Activated CD4-positive, alpha-beta T cell treated with anti-CD3 and anti-CD28 coated beads, Interleukin-2, amount 10 ng/mL, durations not matched to agents 24 days and 14 days (primary cell): ENCODE measurements around the gene CDKAL1. TPM values are rescaled to one million over a fixed set of nuclear protein-coding genes. Genes with fewer than 3 reads are reported as not detected.

ENCODE experiments used
- DNase-seq: peaks from one replicate; pipeline ENCODE4 v3.0.0; 2022
- H3K27ac Mint-ChIP-seq: one replicate; pipeline ENCODE4 v1.8.0; 2022; ENCODE audit warnings: mild to moderate bottlenecking, mixed read lengths
- H3K27me3 Mint-ChIP-seq: one replicate; pipeline ENCODE4 v1.8.0; 2022; ENCODE audit warnings: mixed read lengths
- H3K36me3 Mint-ChIP-seq: one replicate; pipeline ENCODE4 v1.8.0; 2022; ENCODE audit warnings: low read depth, mild to moderate bottlenecking, mixed read lengths
- H3K4me1 Mint-ChIP-seq: one replicate; pipeline ENCODE4 v1.8.0; 2021; ENCODE audit warnings: mixed read lengths
- H3K4me3 Mint-ChIP-seq: one replicate; pipeline ENCODE4 v1.8.0; 2022; ENCODE audit warnings: mild to moderate bottlenecking, moderate library complexity, mixed read lengths
- H3K9me3 Mint-ChIP-seq: one replicate; pipeline ENCODE4 v1.8.0; 2021; ENCODE audit warnings: mixed read lengths
- intact Hi-C: fragments of 100-400 bp; cut with micrococcal nuclease; formaldehyde crosslinking; loops from one replicate; pipeline ENCODE4 v1.15.1; 2023
- total RNA-seq: library from RNA; stranded (reverse); gene quantifications from 2 replicates; pipeline ENCODE4 v1.2.3, GENCODE V29; 2022

The CDKAL1 gene
- total RNA-seq, 1 donor from 2014 or later, result 29.1 TPM

DNA sequence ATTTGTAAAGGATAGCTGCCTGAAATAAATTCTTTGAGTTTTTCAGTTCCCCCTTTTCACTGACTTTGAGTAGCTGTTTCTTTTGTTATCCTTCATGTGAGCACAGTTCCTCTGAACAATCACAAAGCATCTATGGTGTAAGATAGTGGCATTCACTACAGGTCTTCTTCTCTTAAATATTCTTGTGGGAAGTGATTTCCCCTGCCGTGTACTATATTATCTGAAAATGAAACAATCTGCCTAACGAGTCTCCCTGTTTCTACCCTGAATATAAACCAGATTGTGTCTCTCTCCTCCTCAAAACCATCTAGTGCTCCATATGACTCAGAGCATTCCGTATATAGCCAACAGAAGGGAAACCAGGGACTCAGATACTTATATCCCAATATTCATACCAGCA lies 679.2 kb downstream of the CDKAL1 start:
- no peaks in the 10 kb centered on the region for H3K27me3 Mint-ChIP-seq
- no peaks in the 10 kb centered on the region for H3K9me3 Mint-ChIP-seq
- no peak overlapping the region for H3K4me3 Mint-ChIP-seq
- H3K27ac Mint-ChIP-seq, result no peak overlapping the region
- intact Hi-C loops, result no loop called here
- H3K4me1 Mint-ChIP-seq, result no peaks in the 10 kb centered on the region
- no peak for DNase-seq
- H3K36me3 Mint-ChIP-seq, result peaks cover 3% of the 10 kb centered on the region

DNA sequence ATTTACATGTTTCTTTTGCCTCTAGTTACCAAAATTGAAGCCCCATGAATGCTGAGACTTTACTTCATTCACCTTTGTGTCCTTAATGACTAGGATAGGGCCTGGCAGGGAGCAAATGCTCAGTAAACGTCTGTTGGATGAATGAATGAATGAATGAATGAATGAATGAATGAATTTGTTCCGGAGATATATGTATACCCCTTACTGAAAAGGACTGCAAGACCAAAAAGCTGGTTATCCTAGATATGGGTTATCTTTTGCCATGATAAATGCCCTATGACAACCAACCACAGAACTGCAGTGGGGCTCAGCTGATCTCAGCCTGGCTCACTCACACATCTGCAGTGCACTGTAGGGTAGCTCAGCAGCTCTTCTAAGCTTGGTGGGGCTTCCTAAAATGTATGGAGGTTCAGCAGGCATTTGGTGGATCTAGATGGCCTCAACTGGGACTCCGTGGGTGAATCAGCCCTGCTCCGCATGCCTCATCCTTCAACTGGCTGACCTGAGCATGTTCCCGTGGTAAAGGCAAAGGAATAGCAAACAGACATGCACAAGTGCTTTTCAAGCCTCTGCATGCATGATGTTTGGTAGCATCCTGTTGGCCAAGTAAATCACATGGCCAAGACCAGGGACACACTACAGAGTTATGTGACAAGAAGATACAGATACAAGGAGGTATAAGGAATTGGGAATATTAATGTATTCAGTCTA lies 680.6 kb downstream of the CDKAL1 start:
- Mint-ChIP-seq H3K27ac (no peak overlapping the region), H3K36me3 (peaks cover 5% of the 10 kb centered on the region), H3K9me3 (no peaks in the 10 kb centered on the region), H3K4me1 (no peaks in the 10 kb centered on the region), H3K4me3 (no peak overlapping the region), H3K27me3 (no peaks in the 10 kb centered on the region)
- DNase-seq, result no peak
- intact Hi-C loops, result no loop called here

DNA sequence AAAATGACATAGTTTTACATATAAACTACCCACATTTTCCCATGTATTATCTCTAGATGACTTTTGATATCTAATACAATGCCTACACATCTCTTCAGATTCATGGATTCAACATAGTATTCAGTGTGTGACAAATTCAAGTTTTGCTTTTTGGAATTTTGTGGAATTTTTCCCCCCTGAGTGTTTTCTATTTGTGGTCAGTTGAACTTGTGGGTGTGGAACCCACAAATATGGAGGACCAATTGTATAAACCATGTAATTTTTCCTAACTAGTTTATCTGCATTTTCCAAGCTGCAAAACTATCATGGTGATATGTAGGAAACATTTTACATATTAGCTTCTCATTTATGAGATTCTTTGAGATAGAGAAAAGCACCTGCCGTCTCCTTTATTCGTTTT lies 685.0 kb downstream of the CDKAL1 start:
- DNase-seq, result no peak
- H3K4me1 Mint-ChIP-seq, result no peaks in the 10 kb centered on the region
- intact Hi-C loops, result no loop called here
- H3K4me3 Mint-ChIP-seq, result no peak overlapping the region
- no peak overlapping the region for H3K27ac Mint-ChIP-seq
- H3K36me3 Mint-ChIP-seq, result peaks cover 3% of the 10 kb centered on the region
- no peaks in the 10 kb centered on the region for H3K9me3 Mint-ChIP-seq
- H3K27me3 Mint-ChIP-seq, result no peaks in the 10 kb centered on the region

DNA sequence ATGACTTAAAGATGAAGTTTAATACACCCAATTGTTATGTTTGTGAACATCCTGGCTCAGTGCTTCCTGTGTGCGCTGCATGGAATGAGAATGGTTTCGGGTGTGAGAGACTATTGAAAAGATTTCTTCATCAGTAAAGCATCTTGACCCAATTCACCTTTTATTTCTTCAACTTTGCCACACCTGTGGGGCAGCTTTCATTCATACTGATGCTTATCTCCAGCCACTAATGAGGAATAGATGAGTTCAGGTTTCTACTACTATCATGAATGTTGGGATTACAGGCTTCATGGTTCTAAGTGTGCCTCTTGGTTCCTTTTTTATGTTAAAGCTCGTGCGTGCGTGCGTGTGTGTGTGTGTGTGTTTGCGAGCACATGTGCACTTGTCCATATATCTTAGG lies 685.6 kb downstream of the CDKAL1 start:
- DNase-seq, result no peak
- H3K4me1 Mint-ChIP-seq, result no peaks in the 10 kb centered on the region
- no peaks in the 10 kb centered on the region for H3K9me3 Mint-ChIP-seq
- no peak overlapping the region for H3K4me3 Mint-ChIP-seq
- H3K27ac Mint-ChIP-seq, result no peak overlapping the region
- no peaks in the 10 kb centered on the region for H3K27me3 Mint-ChIP-seq
- intact Hi-C loops, result no loop called here
- peaks cover 3% of the 10 kb centered on the region for H3K36me3 Mint-ChIP-seq

- no peaks in the 10 kb centered on the region for H3K4me1 Mint-ChIP-seq
- H3K4me3 Mint-ChIP-seq, result no peak overlapping the region
- peaks cover 2% of the 10 kb centered on the region for H3K36me3 Mint-ChIP-seq
- no peaks in the 10 kb centered on the region for H3K27me3 Mint-ChIP-seq
- no peak for DNase-seq
- H3K27ac Mint-ChIP-seq, result no peak overlapping the region
- no peaks in the 10 kb centered on the region for H3K9me3 Mint-ChIP-seq
- intact Hi-C loops, result no loop called here
These were observed 686.2 kb downstream of the CDKAL1 start for GRCh38 chr6:21220271-21220987.

DNA sequence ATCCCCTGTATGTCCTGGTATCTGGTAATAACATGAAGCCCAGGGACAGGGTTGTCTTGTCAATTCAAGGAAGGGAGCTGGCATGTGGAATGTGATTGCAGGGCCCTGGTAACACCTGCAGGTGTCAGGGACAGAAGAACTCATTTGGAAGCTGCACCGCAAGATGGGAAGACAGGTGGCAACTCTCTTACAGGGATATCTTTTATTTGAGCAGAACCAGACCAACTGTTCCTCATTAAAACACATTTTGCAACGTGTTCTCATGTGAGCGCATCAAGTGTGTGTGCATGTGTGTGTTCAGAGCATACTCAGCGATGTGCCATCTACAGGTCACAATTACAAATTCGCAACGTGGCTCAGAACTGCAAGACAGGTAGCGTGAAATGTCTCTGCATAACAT lies 688.4 kb downstream of the CDKAL1 start:
- no peaks in the 10 kb centered on the region for H3K9me3 Mint-ChIP-seq
- no peaks in the 10 kb centered on the region for H3K4me1 Mint-ChIP-seq
- H3K36me3 Mint-ChIP-seq, result peaks cover 2% of the 10 kb centered on the region
- no peak for DNase-seq
- no peak overlapping the region for H3K4me3 Mint-ChIP-seq
- intact Hi-C loops, result no loop called here
- H3K27me3 Mint-ChIP-seq, result no peaks in the 10 kb centered on the region
- no peak overlapping the region for H3K27ac Mint-ChIP-seq

DNA sequence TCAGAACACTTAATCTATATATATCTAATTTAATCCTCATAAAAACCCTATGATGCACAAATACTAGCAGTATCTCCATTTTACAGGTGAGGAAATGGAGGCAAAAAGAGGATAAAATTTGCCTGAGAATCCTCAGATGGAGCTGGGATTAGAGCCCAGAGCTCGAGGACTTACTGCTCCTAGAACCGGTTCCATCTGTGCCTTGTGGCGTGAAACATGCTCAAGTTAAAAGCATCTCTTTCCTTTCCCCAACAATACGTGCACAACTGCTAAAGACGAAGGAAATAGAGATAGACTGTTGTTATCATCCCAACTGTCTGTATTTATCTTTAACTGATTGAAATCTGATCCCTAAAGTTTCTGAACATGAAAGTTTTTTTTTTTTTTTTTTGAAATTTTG lies 691.7 kb downstream of the CDKAL1 start:
- H3K36me3 Mint-ChIP-seq, result peaks cover 2% of the 10 kb centered on the region
- no peaks in the 10 kb centered on the region for H3K27me3 Mint-ChIP-seq
- H3K4me1 Mint-ChIP-seq, result no peaks in the 10 kb centered on the region
- DNase-seq, result no peak
- peaks cover 5% of the 10 kb centered on the region for H3K9me3 Mint-ChIP-seq
- intact Hi-C loops, result no loop called here
- H3K27ac Mint-ChIP-seq, result no peak overlapping the region
- no peak overlapping the region for H3K4me3 Mint-ChIP-seq

- H3K36me3 Mint-ChIP-seq, result peaks cover 12% of the 10 kb centered on the region
- peaks cover 5% of the 10 kb centered on the region for H3K9me3 Mint-ChIP-seq
- DNase-seq, result no peak
- H3K4me3 Mint-ChIP-seq, result no peak overlapping the region
- intact Hi-C loops, result no loop called here
- H3K4me1 Mint-ChIP-seq, result no peaks in the 10 kb centered on the region
- H3K27me3 Mint-ChIP-seq, result no peaks in the 10 kb centered on the region
- no peak overlapping the region for H3K27ac Mint-ChIP-seq
These were observed 693.2 kb downstream of the CDKAL1 start for GRCh38 chr6:21227486-21227885.

- Mint-ChIP-seq H3K4me1 (no peaks in the 10 kb centered on the region), H3K4me3 (no peak overlapping the region), H3K27ac (no peak overlapping the region), H3K9me3 (peaks cover 5% of the 10 kb centered on the region), H3K36me3 (peaks cover 20% of the 10 kb centered on the region), H3K27me3 (no peaks in the 10 kb centered on the region)
- intact Hi-C loops, result no loop called here
- no peak for DNase-seq
These were observed 694.2 kb downstream of the CDKAL1 start for GRCh38 chr6:21228411-21228810.

GRCh38 chr6:21228876-21229460 lies 694.7 kb downstream of the CDKAL1 start:
- Mint-ChIP-seq H3K36me3 (peaks cover 25% of the 10 kb centered on the region), H3K27ac (no peak overlapping the region), H3K4me3 (no peak overlapping the region), H3K27me3 (no peaks in the 10 kb centered on the region), H3K4me1 (no peaks in the 10 kb centered on the region), H3K9me3 (peaks cover 6% of the 10 kb centered on the region)
- no peak for DNase-seq
- intact Hi-C loops, result no loop called here

DNA sequence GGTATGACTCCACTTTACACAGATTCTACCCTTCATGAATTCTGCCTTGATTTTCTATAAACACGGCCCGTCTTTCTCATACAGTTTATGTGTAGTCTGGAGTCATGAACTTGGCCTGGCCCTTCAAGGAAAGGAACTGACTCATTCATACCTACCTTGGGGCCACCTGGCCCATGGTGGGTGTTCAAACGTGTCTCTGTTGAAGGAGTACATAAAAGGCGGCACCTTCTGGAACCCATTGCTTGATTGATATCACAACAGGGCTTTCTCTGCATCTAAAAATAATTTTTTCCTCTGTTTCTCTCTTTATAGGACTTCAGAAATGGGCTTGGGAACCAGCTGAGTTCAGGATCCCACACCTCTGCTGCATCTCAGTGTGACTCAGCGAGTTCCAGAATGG lies 696.3 kb downstream of the CDKAL1 start:
- intact Hi-C loops, result no loop called here
- peaks cover 35% of the 10 kb centered on the region for H3K36me3 Mint-ChIP-seq
- H3K27ac Mint-ChIP-seq, result no peak overlapping the region
- DNase-seq, result no peak
- no peaks in the 10 kb centered on the region for H3K27me3 Mint-ChIP-seq
- H3K9me3 Mint-ChIP-seq, result peaks cover 10% of the 10 kb centered on the region
- H3K4me1 Mint-ChIP-seq, result no peaks in the 10 kb centered on the region
- H3K4me3 Mint-ChIP-seq, result no peak overlapping the region

GRCh38 chr6:21235162-21235561 lies 700.9 kb downstream of the CDKAL1 start:
- Mint-ChIP-seq H3K4me3 (no peak overlapping the region), H3K27ac (no peak overlapping the region), H3K9me3 (peaks cover 18% of the 10 kb centered on the region), H3K27me3 (no peaks in the 10 kb centered on the region), H3K4me1 (no peaks in the 10 kb centered on the region), H3K36me3 (peaks cover 39% of the 10 kb centered on the region)
- intact Hi-C loops, result no loop called here
- no peak for DNase-seq

DNA sequence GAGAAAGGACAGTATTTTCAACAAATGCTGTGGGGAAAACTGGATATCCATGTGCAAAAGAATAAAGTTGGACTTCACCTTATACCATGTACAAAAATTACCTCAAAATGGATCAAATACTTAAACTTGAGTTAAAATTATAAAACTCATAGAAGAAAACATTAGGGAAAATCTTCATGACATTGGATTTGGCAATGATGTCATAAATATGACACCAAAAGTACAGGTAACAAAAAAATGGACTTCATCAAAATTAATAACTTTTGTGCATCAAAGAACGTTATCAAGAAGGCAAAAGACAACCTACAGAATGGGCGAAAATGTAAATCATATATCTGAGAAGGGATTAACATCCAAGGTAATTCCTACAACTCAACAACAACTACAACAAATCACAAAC lies 704.0 kb downstream of the CDKAL1 start:
- DNase-seq, result no peak
- no peak overlapping the region for H3K27ac Mint-ChIP-seq
- H3K9me3 Mint-ChIP-seq, result peaks cover 20% of the 10 kb centered on the region
- no peaks in the 10 kb centered on the region for H3K27me3 Mint-ChIP-seq
- no peak overlapping the region for H3K4me3 Mint-ChIP-seq
- no peaks in the 10 kb centered on the region for H3K4me1 Mint-ChIP-seq
- intact Hi-C loops, result no loop called here
- H3K36me3 Mint-ChIP-seq, result peaks cover 21% of the 10 kb centered on the region

DNA sequence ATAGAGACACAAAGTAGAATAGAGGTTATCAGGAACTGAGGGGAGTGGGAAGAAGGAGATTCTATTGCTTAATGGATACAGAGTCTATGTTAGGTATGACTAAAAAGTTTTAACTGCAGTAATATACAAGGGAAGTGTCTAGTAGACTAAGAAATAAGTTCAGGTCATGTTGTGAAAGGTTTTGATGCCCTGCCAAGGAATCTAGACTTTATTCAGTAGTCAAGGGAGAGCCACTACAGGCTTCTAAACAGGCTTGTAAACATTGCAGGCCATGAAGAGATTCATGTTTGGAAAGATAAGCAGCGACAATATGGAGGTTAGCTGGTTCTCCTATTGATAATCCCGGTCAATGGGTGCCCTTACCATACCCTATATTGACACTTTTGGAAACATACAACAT lies 706.5 kb downstream of the CDKAL1 start:
- DNase-seq, result no peak
- Mint-ChIP-seq H3K27me3 (no peaks in the 10 kb centered on the region), H3K9me3 (peaks cover 14% of the 10 kb centered on the region), H3K27ac (no peak overlapping the region), H3K36me3 (peaks cover 4% of the 10 kb centered on the region), H3K4me3 (no peak overlapping the region), H3K4me1 (no peaks in the 10 kb centered on the region)
- intact Hi-C loops, result no loop called here
